ENCODE measurements around the gene SLC6A11.

Gene SLC6A11

DNA sequence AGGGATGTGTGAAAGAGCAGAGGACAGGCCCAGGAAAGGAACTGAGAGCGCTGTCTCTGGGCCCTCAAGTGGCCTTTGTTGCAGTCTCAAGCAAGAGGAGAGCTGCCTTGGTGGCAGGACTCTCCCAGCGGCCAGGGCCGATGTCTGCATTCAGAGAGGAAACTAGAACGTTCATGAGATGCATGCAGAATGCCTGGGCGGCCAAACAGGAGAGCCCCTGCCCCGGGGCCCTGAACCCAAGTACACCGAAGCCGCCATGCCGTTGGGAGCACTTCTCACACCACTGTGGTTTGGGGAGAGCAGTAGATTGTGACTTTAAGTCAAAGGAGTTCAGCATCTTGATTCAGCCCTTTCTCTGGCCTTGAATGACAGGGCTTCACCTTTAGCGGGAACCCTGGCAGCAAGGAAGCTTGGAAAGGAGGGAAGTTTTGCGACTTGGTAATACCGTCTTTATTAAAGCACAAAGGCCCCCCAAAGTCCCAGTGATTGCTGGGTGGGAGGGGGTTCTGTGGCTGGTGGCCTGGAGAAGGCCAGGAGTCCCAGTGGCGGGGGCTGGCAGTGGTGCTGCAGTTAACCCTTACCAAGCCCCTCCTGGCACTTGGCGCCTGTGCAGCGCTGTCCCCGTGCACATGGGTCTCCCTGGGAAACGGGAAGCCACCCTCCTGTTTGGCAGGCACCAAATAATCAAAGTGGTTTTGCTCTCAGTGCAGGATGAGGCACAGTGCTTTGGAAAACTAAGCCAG lies 36.2 kb downstream of the SLC6A11 start:
- Histone ChIP-seq H3K9ac (ENCODE audit: low read length) (no peak overlapping the region), H3K4me1 (ENCODE audit: control insufficient read depth, insufficient read depth, low read length) (no peaks in the 10 kb centered on the region), H3K36me3 (ENCODE audit: control insufficient read depth, insufficient read depth, low read length) (no peaks in the 10 kb centered on the region), H3K4me3 (ENCODE audit: low read length) (no peak overlapping the region), H3K27me3 (ENCODE audit: control insufficient read depth, insufficient read depth, low read length) (peaks cover 6% of the 10 kb centered on the region), H3K27ac (ENCODE audit: low read depth, low read length) (no peak overlapping the region)

DNA sequence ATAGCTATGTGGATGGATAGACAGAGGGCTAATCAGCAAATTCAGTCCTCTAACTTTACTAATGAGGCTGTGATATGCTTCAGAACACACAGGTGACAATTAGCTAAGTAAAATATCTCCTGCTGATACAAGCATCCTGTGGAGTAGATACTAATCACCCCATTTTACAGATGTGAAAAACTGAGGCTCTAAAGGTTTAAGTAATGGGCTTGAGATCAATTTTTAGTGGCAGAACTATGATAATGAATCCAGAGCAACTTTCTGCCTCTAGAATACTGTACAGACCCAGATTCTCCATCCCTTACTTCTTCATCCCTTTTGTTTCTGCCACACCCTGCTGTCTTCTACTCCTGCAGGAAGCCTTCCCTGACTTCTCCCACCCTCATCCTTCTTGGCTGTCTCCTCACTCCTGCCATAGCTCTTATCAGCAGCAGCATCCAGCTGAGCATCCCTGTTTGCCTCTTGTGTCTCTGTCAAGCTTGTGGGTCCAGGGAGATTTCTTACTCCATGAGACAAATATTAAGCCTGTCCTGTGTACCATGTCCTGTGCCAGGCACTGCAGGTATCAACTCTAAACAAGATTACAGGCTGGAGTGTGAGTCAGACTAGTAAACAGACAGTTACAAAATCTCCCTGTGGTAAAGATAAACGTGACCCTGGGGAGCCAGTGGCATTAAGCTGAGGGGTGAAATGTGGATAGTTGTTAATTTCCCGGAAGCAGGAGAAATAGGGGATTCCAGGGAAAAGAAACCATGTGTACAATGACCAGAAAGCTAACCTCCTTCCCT lies 39.2 kb downstream of the SLC6A11 start:
- Histone ChIP-seq H3K9ac (ENCODE audit: low read length) (no peak overlapping the region), H3K36me3 (ENCODE audit: control insufficient read depth, insufficient read depth, low read length) (no peaks in the 10 kb centered on the region), H3K4me3 (ENCODE audit: low read length) (no peak overlapping the region), H3K4me1 (ENCODE audit: control insufficient read depth, insufficient read depth, low read length) (no peaks in the 10 kb centered on the region), H3K27ac (ENCODE audit: low read depth, low read length) (no peak overlapping the region), H3K27me3 (ENCODE audit: control insufficient read depth, insufficient read depth, low read length) (peaks cover 6% of the 10 kb centered on the region)

DNA sequence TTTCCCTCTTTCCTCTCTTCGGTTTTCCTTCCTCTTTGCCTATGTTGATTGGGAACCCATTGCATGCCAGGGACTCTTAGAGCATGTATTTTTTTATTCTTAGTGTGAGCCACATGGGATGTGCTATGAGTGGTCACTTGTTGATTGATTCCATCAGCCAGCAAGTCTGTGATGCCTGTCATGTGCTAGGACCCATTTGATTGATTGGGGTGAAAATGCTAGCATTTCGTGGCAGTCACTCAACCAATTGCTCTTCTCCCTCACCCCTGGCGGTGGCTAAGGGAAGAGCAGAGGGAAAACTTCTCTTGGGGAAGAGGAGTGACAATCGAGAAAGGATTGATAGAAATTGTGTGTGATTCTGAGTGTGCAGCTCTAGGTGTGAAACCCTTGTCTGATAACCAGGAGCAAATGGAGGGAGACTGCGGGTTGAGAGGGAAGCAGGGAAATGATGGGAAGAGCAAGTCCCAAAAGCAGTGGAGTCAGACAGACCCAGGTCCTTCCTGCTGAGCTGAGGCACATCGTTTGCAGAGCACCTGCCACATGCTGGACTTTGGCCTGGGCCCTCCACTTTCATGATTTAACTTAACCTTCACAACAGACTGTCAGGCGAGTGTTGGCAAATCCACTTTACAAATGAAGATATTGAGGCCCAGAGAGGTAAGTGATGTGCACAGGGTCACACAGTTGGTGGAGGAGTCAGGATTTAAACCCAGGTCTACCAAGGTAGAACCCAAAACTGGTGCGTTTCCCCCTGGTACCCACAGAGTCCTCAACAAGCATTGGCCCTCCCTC lies 40.0 kb downstream of the SLC6A11 start:
- no peak overlapping the region for H3K27ac ChIP-seq (ENCODE audit: low read depth, low read length)
- no peak overlapping the region for H3K9ac ChIP-seq (ENCODE audit: low read length)
- H3K36me3 ChIP-seq (ENCODE audit: control insufficient read depth, insufficient read depth, low read length): no peaks in the 10 kb centered on the region
- no peaks in the 10 kb centered on the region for H3K4me1 ChIP-seq (ENCODE audit: control insufficient read depth, insufficient read depth, low read length)
- H3K27me3 ChIP-seq (ENCODE audit: control insufficient read depth, insufficient read depth, low read length): peaks cover 6% of the 10 kb centered on the region
- no peak overlapping the region for H3K4me3 ChIP-seq (ENCODE audit: low read length)

DNA sequence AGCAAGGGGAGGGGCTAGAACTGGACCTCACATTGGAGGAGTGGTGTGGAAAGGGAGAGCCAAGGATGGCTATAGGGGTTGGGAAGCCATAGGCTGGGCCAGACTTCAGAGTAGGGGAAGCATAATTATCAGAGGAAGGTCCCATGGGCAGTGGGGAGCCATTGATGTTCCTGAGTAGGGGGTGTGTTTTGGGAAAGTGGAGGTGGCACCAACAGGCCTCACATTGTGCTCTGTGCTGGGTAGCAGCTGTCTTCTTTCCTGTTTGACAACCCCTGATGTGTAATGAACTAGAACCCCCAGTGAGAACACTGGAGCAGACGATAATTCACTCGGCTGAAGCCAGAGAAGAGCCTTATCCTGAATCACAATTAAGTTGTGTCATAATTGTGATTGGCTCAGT lies 41.2 kb downstream of the SLC6A11 start:
- Histone ChIP-seq H3K4me3 (ENCODE audit: low read length) (no peak overlapping the region), H3K27ac (ENCODE audit: low read depth, low read length) (no peak overlapping the region), H3K4me1 (ENCODE audit: control insufficient read depth, insufficient read depth, low read length) (no peaks in the 10 kb centered on the region), H3K27me3 (ENCODE audit: control insufficient read depth, insufficient read depth, low read length) (peaks cover 3% of the 10 kb centered on the region), H3K9ac (ENCODE audit: low read length) (no peak overlapping the region), H3K36me3 (ENCODE audit: control insufficient read depth, insufficient read depth, low read length) (no peaks in the 10 kb centered on the region)

DNA sequence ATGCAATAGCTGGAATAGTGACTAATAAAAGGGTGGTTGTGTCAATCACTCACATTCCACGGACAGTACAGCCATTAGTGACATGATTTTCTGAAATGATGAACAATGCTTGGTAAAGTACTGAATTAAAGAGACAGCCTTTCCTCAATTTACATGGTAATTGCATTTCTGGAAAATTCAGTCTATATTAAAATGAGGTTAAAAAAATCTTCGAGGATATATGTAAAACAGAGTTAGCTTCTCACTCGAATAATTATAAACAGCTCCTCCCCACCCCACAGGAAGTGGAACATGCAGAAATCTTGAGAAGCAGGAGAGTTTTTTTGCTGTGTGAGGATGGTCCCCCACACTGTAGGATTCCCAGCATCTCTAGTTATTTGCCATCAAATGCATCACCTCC lies 42.1 kb downstream of the SLC6A11 start:
- Histone ChIP-seq H3K4me3 (ENCODE audit: low read length) (no peak overlapping the region), H3K4me1 (ENCODE audit: control insufficient read depth, insufficient read depth, low read length) (no peaks in the 10 kb centered on the region), H3K27me3 (ENCODE audit: control insufficient read depth, insufficient read depth, low read length) (peaks cover 3% of the 10 kb centered on the region), H3K9ac (ENCODE audit: low read length) (no peak overlapping the region), H3K27ac (ENCODE audit: low read depth, low read length) (no peak overlapping the region), H3K36me3 (ENCODE audit: control insufficient read depth, insufficient read depth, low read length) (no peaks in the 10 kb centered on the region)

DNA sequence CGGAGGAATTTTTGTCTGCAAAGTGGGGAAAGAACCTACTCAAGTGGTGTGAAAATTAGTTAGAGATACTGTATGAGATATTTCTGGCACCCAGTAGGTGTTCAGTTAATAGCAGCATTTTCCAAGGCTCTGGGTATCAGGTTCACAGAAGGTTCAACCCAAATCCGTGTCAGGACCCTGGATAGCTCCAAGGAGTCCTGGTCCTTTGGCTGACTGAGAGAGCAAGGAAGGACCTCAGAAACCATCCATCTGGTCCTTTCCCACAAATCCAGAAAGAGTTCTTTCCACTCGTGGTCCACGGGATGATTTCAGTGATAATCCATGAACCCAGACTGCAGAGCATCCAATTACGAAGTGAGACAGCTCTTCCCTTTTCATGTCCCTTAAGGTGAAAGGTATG lies 51.4 kb downstream of the SLC6A11 start:
- Histone ChIP-seq H3K27me3 (ENCODE audit: control insufficient read depth, insufficient read depth, low read length) (no peaks in the 10 kb centered on the region), H3K4me1 (ENCODE audit: control insufficient read depth, insufficient read depth, low read length) (no peaks in the 10 kb centered on the region), H3K4me3 (ENCODE audit: low read length) (no peak overlapping the region), H3K9ac (ENCODE audit: low read length) (no peak overlapping the region), H3K36me3 (ENCODE audit: control insufficient read depth, insufficient read depth, low read length) (no peaks in the 10 kb centered on the region), H3K27ac (ENCODE audit: low read depth, low read length) (no peak overlapping the region)

DNA sequence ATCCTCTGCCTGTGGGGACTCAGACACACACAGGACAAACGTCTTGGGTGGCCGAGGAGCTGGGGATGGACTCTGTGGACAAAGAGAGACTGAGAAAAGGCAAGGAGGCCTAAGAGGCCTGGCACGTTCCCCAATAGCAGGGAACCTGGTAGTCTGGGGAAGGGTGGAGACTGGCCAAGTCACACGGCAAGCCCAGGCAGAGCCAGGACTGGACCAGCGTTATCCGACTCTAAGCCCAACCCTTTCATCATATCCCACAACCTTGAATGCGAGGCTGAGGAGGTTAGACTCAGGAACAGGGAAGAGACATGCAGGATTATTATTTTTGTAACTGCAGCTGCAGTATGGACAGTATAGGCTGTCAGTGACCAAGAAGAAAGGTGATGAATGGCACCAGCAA lies 53.4 kb downstream of the SLC6A11 start:
- H3K9ac ChIP-seq (ENCODE audit: low read length): no peak overlapping the region
- no peak overlapping the region for H3K27ac ChIP-seq (ENCODE audit: low read depth, low read length)
- H3K36me3 ChIP-seq (ENCODE audit: control insufficient read depth, insufficient read depth, low read length): no peaks in the 10 kb centered on the region
- H3K4me3 ChIP-seq (ENCODE audit: low read length): no peak overlapping the region
- H3K27me3 ChIP-seq (ENCODE audit: control insufficient read depth, insufficient read depth, low read length): no peaks in the 10 kb centered on the region
- H3K4me1 ChIP-seq (ENCODE audit: control insufficient read depth, insufficient read depth, low read length): no peaks in the 10 kb centered on the region

DNA sequence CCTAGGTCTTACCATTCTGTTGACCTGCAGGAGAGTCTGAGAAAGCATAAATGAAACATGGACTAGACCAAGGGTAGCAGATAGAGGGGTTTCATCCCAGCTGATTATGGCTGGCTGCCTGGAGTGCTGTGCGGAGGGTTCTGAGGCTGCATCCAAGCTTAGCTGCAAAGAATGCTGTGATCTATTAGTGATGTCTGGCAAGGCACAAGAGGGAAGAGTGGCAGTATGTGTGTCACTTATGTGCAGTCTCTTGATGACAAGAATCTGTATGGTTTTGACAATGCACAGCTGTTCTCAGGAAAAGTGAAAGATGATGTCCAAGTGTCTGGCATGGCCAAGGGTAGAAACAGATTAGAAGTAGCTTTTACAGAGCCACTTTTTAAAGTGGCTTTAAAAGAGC lies 54.3 kb downstream of the SLC6A11 start:
- H3K9ac ChIP-seq (ENCODE audit: low read length): no peak overlapping the region
- no peaks in the 10 kb centered on the region for H3K4me1 ChIP-seq (ENCODE audit: control insufficient read depth, insufficient read depth, low read length)
- no peak overlapping the region for H3K4me3 ChIP-seq (ENCODE audit: low read length)
- no peaks in the 10 kb centered on the region for H3K27me3 ChIP-seq (ENCODE audit: control insufficient read depth, insufficient read depth, low read length)
- H3K27ac ChIP-seq (ENCODE audit: low read depth, low read length): no peak overlapping the region
- no peaks in the 10 kb centered on the region for H3K36me3 ChIP-seq (ENCODE audit: control insufficient read depth, insufficient read depth, low read length)

DNA sequence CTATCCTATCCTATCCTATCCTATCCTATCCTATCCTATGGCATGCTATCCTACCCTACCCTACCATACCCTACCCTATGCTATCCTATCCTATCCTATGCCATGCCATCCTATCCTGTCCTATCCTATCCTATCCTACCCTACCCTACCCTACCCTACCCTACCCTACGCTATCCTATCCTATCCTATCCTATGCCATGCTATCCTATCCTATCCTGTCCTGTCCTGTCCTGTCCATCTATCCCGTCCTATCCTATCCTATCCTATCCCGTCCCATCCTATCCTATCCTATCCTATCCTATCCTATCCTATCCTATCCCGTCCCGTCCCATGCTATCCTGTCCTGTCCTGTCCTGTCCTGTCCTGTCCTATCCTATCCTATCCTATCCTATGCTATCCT lies 57.4 kb downstream of the SLC6A11 start:
- no peaks in the 10 kb centered on the region for H3K4me1 ChIP-seq (ENCODE audit: control insufficient read depth, insufficient read depth, low read length)
- no peak overlapping the region for H3K27ac ChIP-seq (ENCODE audit: low read depth, low read length)
- H3K36me3 ChIP-seq (ENCODE audit: control insufficient read depth, insufficient read depth, low read length): no peaks in the 10 kb centered on the region
- no peaks in the 10 kb centered on the region for H3K27me3 ChIP-seq (ENCODE audit: control insufficient read depth, insufficient read depth, low read length)
- no peak overlapping the region for H3K9ac ChIP-seq (ENCODE audit: low read length)
- H3K4me3 ChIP-seq (ENCODE audit: low read length): no peak overlapping the region

DNA sequence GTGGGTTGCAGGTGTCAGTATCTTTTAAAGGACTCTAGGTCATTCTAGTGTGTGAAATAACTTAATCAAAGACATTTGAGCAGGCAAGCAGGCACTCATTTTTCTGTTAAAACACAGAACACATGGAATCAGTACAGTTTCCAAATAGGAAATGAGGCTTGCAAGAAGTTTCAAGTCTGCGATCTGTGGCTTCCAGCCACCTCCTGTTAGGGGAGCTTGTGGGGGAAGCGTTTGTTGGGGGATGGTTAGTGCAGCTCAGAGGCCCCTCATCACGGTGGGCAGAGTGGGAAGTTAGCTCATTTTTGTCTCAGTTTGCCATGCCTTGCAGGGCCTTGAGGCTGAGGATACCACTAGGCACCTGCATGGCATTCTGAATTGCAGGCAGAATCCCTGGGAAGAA lies 59.9 kb downstream of the SLC6A11 start:
- Histone ChIP-seq H3K27ac (ENCODE audit: low read depth, low read length) (no peak overlapping the region), H3K9ac (ENCODE audit: low read length) (no peak overlapping the region), H3K36me3 (ENCODE audit: control insufficient read depth, insufficient read depth, low read length) (no peaks in the 10 kb centered on the region), H3K4me3 (ENCODE audit: low read length) (no peak overlapping the region), H3K4me1 (ENCODE audit: control insufficient read depth, insufficient read depth, low read length) (no peaks in the 10 kb centered on the region), H3K27me3 (ENCODE audit: control insufficient read depth, insufficient read depth, low read length) (no peaks in the 10 kb centered on the region)

DNA sequence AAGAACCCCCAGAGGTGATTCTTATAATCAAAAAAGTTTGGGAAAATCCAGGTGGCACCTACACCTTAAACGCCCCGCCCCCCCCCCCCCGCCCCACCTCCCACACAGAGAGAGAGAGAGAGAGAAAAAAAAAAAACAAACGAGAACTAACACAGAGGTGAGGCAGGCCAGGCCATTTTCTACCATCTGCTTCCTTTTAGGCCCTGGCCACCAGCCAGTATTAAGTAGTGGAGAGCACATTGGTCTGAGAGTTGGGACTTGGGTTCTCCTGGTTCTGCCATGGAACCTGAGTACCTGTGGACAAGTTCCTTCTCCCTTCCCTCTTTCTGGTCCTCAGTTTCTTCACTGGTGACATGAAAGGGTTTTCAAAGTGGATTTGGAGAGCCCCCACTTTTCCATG lies 60.6 kb downstream of the SLC6A11 start:
- Histone ChIP-seq H3K36me3 (ENCODE audit: control insufficient read depth, insufficient read depth, low read length) (no peaks in the 10 kb centered on the region), H3K9ac (ENCODE audit: low read length) (no peak overlapping the region), H3K27me3 (ENCODE audit: control insufficient read depth, insufficient read depth, low read length) (no peaks in the 10 kb centered on the region), H3K4me1 (ENCODE audit: control insufficient read depth, insufficient read depth, low read length) (no peaks in the 10 kb centered on the region), H3K4me3 (ENCODE audit: low read length) (no peak overlapping the region), H3K27ac (ENCODE audit: low read depth, low read length) (no peak overlapping the region)

DNA sequence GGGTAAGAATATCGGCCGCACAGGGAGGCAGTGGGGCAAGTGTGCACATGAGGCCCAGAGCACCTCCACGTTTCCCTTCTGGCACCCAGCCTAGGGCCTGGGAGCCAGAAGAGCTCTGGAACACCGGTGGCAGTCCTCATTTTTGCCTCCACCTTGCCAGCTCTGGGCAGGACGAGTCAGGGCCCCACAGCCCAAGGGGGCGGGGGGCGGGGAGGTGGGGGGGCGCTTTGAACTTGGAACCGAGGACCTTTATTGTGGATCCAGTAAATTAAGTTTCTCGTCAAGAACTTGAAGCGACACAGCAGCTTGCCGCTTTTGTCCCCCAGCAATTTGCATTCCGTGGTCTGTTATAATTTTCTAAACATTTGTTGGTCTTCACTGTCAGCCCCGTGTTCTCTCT lies 66.8 kb downstream of the SLC6A11 start:
- no peaks in the 10 kb centered on the region for H3K36me3 ChIP-seq (ENCODE audit: control insufficient read depth, insufficient read depth, low read length)
- no peaks in the 10 kb centered on the region for H3K27me3 ChIP-seq (ENCODE audit: control insufficient read depth, insufficient read depth, low read length)
- no peak overlapping the region for H3K9ac ChIP-seq (ENCODE audit: low read length)
- no peaks in the 10 kb centered on the region for H3K4me1 ChIP-seq (ENCODE audit: control insufficient read depth, insufficient read depth, low read length)
- H3K27ac ChIP-seq (ENCODE audit: low read depth, low read length): no peak overlapping the region
- no peak overlapping the region for H3K4me3 ChIP-seq (ENCODE audit: low read length)
